ENCODE data around the gene CFAP298.
"Not testable (repeated sequence)": the region's sequence is repeated elsewhere in the genome, so short reads cannot be mapped to it uniquely, and the experiment has no call there.

CFAP298 gene

DNA sequence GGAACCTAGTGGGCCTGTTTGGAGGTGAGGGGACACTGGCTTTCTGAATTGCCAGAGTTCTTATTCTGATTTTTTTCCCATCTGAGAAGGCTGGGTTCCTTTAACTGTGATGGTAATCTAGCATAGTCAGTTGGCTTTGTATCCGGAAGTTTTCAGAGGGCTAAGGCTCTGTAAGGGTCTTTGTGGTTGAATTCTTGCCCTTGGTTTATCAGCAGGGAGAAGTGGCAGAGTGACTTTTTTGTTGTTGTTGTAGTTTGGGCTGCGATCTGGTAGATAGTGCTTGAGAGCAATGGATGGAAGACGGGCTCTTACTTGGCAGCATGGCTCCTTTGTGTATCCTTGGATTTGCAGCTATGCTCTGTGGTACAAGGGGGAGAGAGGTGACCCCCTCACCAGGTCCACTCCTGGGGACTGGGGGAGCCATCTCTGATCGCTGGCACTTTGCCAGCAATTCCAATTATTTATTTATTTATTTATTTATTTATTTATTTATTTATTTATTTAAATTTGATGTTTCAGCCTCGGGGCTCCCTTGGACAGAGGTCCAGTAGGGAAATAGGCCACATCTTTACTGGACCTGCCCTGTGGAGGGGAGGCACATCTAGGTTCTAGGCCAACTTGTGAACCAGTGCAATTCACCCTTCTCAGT lies 45.3 kb downstream of the CFAP298 start:
- no peak for DNase-seq (ENCODE audit: low read depth in 2 of 2)

DNA sequence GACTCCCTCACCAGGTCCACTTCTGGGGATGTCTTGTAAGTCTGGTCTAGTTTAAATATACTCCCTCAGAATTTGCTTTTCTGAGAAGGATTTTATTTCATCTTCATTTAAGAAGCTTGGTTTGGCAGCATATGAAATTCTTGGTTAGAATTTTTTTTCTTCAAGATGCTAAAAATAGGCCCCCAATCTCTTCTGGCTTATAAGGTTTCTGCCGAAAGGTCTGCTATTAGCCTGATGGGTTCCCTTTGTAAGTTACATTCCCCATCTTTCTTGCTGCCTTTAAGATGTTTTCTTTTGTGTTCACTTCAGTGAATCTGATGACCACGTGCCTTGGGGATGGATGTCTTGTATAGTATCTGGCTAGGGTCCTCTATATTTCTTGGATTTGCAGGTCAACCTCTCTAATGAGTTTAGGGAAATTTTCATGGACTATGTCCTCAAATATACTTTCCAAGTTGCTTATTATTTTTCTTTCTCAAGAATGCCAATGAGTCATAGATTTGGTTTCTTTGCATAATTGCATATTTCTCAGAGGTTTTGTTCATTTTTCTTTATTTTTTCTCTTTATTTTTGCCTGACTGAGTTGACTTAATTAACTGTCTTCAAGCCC lies 46.2 kb downstream of the CFAP298 start:
- DNase-seq (ENCODE audit: low read depth in 2 of 2), result no peak

- DNase-seq (ENCODE audit: low read depth in 2 of 2), result no peak
Observed at GRCh38 chr21:32562915-32563314, 49.3 kb downstream of the CFAP298 start.

- DNase-seq (ENCODE audit: low read depth in 2 of 2), result no peak
Observed at GRCh38 chr21:32562426-32562825, 49.8 kb downstream of the CFAP298 start.

- DNase-seq (ENCODE audit: low read depth in 2 of 2), result not testable (repeated sequence)
Observed at GRCh38 chr21:32561476-32561875, 50.7 kb downstream of the CFAP298 start.

DNA sequence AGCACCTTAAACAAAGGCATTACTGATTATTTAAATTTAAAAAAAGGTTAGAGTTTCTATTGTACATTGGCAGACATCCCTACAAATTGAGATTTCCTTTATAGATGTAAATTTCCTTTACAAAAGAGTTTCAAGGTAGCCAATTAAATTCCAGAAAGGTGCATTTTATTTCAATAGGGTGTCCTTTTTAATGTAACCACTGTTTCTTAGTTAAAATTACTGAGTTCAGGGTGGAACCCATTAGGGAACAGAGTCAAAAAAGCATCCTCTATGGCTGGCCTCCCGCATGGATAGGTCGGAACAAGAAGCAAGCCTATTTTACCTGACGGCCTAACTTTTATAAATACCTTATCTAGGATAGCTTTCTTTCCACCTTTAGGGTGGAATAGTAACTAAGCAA lies 51.3 kb downstream of the CFAP298 start:
- no peak for DNase-seq (ENCODE audit: low read depth in 2 of 2)

GRCh38 chr21:32559006-32559610 lies 53.1 kb downstream of the CFAP298 start:
- no peak for DNase-seq (ENCODE audit: low read depth in 2 of 2)

- no peak for DNase-seq (ENCODE audit: low read depth in 2 of 2)
Observed at GRCh38 chr21:32558106-32558505, 54.1 kb downstream of the CFAP298 start.

DNA sequence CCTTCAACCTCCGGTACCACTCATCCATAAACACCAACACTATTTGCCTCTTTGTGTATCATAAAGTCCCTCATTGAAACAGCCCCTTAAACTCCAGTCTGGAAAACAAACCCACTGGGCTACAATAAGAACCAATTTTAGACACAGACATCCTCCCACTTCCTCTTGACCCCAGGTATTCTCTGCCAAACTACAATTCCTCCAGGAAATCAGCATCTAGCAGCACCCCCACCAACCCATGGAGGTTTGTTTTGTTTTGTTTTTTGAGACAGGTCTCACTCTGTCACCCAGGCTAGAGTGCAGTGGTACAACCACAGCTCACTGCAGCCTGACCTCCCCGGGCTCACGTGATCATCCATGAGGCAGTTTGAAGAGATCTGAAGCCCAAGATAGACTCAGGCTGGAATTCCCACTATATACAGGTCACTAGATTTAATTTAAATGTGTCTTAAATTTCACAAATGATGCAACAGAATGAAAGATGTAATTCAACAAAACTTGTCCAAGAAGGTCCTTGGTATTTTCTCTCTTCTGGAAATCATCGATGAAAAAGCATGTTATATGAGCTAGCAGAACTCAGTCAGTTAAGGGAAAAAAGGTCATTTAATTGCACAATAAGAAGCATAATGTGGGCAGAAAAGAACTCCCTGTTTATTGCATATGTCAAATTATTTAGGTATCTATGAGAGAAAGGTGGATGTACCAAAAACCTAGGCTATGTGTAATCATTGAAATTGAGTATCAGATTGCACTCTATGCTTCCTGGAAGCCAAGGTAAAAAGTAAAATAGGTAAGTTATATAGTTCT lies 57.1 kb downstream of the CFAP298 start:
- DNase-seq (ENCODE audit: low read depth in 2 of 2), result no peak

GRCh38 chr21:32549886-32550285 lies 62.3 kb downstream of the CFAP298 start:
- DNase-seq (ENCODE audit: low read depth in 2 of 2), result no peak

GRCh38 chr21:32549440-32549839 lies 62.7 kb downstream of the CFAP298 start:
- no peak for DNase-seq (ENCODE audit: low read depth in 2 of 2)

All from activated CD8-positive, alpha-beta memory T cell treated with anti-CD3 and anti-CD28 coated beads for 4 hours (primary cell).